Effector memory CD4-positive, alpha-beta T cell (primary cell): ENCODE data around the gene ITGB3.

ENCODE experiments used
- DNase-seq, 3 donors: peaks; one replicate each; pipeline ENCODE4 v3.0.0-alpha.2; 2020
- H3K27ac ChIP-seq: 2 replicates; pipeline ENCODE4 v1.7.0; 2013; ENCODE audit warnings: mild to moderate bottlenecking, low read length, moderate library complexity; ENCODE audit not compliant: insufficient read depth, poor library complexity, severe bottlenecking
- H3K27me3 ChIP-seq: replicated peaks from 2 replicates; pipeline ENCODE4 v1.7.0; 2013; ENCODE audit warnings: mild to moderate bottlenecking, low read length; ENCODE audit not compliant: insufficient read depth, control insufficient read depth, poor library complexity, severe bottlenecking
- H3K36me3 ChIP-seq: 2 replicates; pipeline ENCODE4 v1.7.0; 2013; ENCODE audit warnings: mild to moderate bottlenecking, low read length, moderate library complexity; ENCODE audit not compliant: control insufficient read depth, insufficient read depth
- H3K4me1 ChIP-seq: 2 replicates; pipeline ENCODE4 v1.7.0; 2013; ENCODE audit warnings: low read length, mild to moderate bottlenecking; ENCODE audit not compliant: control insufficient read depth, insufficient read depth, poor library complexity, severe bottlenecking
- H3K4me3 ChIP-seq: 2 replicates; pipeline ENCODE4 v1.7.0; 2013; ENCODE audit warnings: low read length, low read depth, mild to moderate bottlenecking; ENCODE audit not compliant: insufficient read depth, poor library complexity, severe bottlenecking
- H3K9me3 ChIP-seq: 2 replicates; pipeline ENCODE4 v1.7.0; 2013; ENCODE audit warnings: mild to moderate bottlenecking, low read length, moderate library complexity; ENCODE audit not compliant: control insufficient read depth

Gene ITGB3

DNA sequence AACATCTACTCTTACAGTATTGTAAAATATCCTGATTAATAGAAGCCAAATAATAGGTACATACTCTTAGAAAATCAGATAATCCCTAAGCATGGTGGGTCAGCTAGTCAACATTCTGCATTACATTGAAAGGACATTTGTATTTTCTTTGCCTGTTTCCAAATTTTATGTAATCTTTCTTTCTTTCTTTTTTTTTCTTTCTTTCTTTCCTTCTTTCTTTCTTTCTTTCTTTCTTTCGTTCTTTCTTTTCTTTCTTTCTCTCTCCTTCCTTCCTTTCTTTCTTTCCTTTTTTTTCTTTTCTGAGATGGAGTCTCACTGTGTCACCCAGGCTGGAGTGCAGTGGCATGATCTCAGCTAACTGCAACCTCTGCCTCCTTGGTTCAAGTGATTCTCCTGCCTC lies 18.9 kb downstream of the ITGB3 start:
- DNase-seq = no peak
- no peaks in the 10 kb centered on the region for H3K36me3 ChIP-seq
- no peak overlapping the region for H3K27ac ChIP-seq
- no peak overlapping the region for H3K4me3 ChIP-seq
- no peaks in the 10 kb centered on the region for H3K27me3 ChIP-seq
- no peaks in the 10 kb centered on the region for H3K9me3 ChIP-seq
- H3K4me1 ChIP-seq = no peaks in the 10 kb centered on the region

DNA sequence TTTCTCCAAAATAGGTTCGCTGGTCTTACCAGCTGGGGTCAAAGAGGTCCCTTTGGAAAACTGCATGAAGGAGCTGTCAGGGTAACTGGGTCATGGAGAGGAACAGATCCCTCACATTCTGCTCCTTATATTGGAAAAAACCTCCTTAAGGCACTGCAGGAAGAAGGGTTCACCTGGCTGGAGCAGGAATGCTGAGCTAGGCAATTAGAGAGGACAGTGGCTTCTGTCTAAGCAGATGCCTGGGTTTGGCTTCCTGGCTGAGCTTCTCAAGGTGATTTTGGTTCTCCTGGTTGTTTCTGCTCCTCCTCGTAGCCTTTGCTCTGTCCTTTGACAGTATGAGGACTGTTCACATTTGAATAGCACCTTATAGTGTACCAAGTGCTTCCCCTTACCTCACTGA lies 19.6 kb downstream of the ITGB3 start:
- Histone ChIP-seq H3K36me3 (no peaks in the 10 kb centered on the region), H3K27ac (no peak overlapping the region), H3K4me1 (no peaks in the 10 kb centered on the region), H3K27me3 (no peaks in the 10 kb centered on the region), H3K9me3 (no peaks in the 10 kb centered on the region), H3K4me3 (no peak overlapping the region)
- no peak for DNase-seq

DNA sequence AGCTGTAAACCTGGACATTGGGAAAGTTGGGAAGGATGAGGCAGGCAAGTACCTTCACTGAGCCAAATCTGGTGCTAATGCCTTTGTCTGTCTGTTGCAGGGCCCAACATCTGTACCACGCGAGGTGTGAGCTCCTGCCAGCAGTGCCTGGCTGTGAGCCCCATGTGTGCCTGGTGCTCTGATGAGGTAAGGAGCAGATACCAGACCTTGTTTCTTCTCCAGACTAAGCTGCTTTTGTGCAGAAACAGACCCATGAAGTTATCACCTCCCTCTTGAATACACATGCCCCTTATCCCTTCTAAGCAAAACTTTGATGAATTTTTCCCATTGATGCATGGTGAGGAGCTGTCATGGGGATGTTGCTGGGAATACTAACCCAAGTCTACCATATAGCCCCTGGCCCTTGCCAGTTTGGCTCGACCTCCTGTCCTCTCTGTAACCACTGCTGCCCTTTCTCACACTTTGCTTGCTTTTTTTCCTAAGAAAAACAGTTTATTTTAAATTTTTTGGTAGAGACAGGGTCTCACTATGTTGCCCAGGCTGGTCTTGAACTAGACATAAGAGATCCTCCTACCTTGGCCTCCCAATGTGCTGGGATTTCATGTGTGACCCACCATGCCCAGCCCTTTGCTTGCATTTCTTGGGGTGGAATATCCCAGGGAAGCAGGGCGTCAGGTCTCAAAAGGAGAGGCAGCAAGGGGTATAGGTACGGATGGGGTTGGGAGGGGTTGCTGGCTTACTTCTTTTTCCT lies 20.9 kb downstream of the ITGB3 start:
- no peaks in the 10 kb centered on the region for H3K4me1 ChIP-seq
- H3K9me3 ChIP-seq = no peaks in the 10 kb centered on the region
- H3K27ac ChIP-seq = no peak overlapping the region
- no peak for DNase-seq
- no peak overlapping the region for H3K4me3 ChIP-seq
- H3K27me3 ChIP-seq = no peaks in the 10 kb centered on the region
- H3K36me3 ChIP-seq = no peaks in the 10 kb centered on the region

DNA sequence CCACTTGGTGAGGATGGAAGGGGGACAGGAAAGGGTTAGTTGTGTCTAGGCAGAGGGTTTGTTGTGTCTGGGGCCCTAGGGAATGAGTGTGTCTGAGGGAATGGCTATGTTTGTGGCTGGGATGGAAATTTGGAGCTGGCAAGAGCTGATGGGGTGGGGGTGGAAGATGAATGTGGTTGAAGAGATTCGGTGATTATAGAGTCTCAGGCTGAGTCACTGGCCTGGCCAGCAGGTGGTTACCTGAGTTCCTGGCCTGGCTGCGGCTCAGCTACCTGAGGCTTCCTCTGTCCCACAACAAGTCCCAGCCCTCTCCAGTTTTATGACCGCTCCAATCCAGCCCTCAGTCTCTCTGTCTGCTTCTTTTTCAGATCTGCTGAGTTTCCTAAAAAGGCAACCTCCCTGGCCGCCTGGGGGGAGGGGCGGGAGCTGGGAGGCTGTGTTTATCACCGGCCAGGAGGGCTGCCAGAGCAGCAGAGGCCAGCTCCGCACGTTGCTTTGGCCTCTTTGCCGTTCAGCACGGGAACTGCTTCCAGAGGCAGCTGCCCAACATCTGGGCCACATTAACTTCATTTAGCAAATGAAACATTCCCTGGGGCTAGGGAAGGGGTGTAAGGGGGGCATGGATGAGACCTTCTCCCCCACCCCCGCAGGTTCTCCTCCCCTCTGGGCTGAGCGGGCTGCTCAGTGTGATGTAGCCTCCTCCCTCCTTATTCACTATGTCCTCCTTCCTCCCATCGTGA lies 21.8 kb downstream of the ITGB3 start:
- H3K4me3 ChIP-seq = no peak overlapping the region
- H3K36me3 ChIP-seq = no peaks in the 10 kb centered on the region
- no peaks in the 10 kb centered on the region for H3K9me3 ChIP-seq
- no peaks in the 10 kb centered on the region for H3K4me1 ChIP-seq
- no peaks in the 10 kb centered on the region for H3K27me3 ChIP-seq
- H3K27ac ChIP-seq = no peak overlapping the region
- no peak for DNase-seq

DNA sequence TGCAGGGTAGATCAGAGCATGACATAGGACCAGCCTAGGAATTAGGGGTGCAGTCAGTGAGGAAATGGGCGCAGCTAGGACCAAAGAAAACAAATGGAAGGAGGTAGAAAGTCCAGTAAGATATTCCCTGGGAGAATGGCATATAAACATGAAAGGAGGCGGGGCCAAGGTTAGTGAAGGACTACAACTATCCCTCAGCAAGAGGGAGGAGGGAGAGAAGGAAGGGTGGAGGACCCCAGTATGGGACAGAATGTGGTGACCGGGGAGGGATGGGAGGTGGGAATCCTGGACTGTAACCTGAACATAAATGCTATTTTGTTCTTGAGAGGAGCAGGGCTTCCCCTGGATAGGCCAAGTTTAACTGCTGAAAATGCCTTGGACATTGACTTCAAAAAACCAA lies 22.8 kb downstream of the ITGB3 start:
- DNase-seq = no peak
- H3K4me3 ChIP-seq = no peak overlapping the region
- no peaks in the 10 kb centered on the region for H3K9me3 ChIP-seq
- H3K27me3 ChIP-seq = no peaks in the 10 kb centered on the region
- no peak overlapping the region for H3K27ac ChIP-seq
- H3K36me3 ChIP-seq = no peaks in the 10 kb centered on the region
- no peaks in the 10 kb centered on the region for H3K4me1 ChIP-seq

DNA sequence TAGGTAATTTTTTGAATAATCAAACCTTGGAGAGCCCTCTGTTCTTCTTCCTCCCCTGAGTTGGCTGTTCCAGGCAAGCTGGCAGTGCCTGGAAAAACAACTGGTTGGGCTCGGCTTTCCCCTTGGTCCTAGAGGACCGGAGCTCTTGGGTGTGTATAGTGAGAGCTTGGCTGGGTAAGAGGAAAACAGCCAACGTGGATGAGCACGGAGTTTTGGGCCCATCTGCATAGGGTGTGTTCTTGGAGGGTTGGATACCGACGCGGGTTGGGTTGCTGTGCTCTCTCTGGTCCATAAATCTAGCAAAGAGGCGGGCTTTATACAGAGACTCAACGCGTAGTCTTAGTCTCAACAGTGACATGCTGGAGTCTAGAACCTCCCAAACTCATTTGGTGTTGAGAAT lies 23.2 kb downstream of the ITGB3 start:
- H3K4me1 ChIP-seq = no peaks in the 10 kb centered on the region
- no peaks in the 10 kb centered on the region for H3K36me3 ChIP-seq
- no peak overlapping the region for H3K27ac ChIP-seq
- H3K9me3 ChIP-seq = no peaks in the 10 kb centered on the region
- H3K4me3 ChIP-seq = no peak overlapping the region
- no peak for DNase-seq
- no peaks in the 10 kb centered on the region for H3K27me3 ChIP-seq

DNA sequence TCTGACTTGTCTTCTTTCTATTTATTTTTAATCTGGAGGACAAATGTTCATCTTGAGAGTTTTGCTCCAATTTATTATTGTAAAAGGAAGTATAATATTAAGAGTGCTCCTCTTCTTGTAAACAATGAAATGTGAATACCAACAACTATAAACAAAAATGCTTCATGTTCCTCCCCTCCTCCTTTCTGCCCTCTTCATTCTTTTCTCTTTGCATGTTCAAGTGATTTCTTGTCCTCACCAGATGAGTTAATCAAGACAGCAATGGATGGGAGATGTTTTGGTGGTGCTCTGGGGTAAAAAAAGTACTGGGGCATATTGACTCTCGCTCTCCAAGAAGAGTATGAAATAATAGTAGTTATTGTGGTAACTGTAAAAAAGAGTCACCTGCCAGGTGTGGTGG lies 24.3 kb downstream of the ITGB3 start:
- H3K27ac ChIP-seq = no peak overlapping the region

DNA sequence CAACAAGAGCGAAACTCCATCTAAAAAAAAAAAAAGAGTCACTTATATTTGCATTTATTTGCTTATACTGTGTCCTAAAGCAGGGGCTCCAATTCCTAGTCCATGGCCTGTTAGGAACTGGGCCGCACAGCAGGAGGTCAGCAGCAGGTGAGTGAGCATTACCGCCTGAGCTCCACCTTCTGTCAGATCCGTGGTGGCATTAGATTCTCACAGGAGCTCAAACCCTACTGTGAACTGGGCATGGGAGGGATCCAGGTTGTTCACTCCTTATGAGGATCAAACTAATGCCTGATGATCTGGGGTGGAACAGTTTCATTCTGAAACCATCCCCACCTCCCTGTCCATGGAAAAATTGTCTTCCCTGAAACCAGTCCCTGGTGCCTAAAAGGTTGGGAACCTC lies 24.9 kb downstream of the ITGB3 start:
- H3K4me3 ChIP-seq = no peak overlapping the region
- H3K27me3 ChIP-seq = no peaks in the 10 kb centered on the region
- H3K27ac ChIP-seq = no peak overlapping the region
- no peaks in the 10 kb centered on the region for H3K9me3 ChIP-seq
- H3K36me3 ChIP-seq = no peaks in the 10 kb centered on the region
- no peaks in the 10 kb centered on the region for H3K4me1 ChIP-seq
- no peak for DNase-seq

More for the DNA sequence above, 24.3 kb downstream of the ITGB3 start:
- Histone ChIP-seq H3K27me3 (no peaks in the 10 kb centered on the region), H3K4me1 (no peaks in the 10 kb centered on the region), H3K9me3 (no peaks in the 10 kb centered on the region), H3K4me3 (no peak overlapping the region), H3K36me3 (no peaks in the 10 kb centered on the region)
- DNase-seq = no peak

DNA sequence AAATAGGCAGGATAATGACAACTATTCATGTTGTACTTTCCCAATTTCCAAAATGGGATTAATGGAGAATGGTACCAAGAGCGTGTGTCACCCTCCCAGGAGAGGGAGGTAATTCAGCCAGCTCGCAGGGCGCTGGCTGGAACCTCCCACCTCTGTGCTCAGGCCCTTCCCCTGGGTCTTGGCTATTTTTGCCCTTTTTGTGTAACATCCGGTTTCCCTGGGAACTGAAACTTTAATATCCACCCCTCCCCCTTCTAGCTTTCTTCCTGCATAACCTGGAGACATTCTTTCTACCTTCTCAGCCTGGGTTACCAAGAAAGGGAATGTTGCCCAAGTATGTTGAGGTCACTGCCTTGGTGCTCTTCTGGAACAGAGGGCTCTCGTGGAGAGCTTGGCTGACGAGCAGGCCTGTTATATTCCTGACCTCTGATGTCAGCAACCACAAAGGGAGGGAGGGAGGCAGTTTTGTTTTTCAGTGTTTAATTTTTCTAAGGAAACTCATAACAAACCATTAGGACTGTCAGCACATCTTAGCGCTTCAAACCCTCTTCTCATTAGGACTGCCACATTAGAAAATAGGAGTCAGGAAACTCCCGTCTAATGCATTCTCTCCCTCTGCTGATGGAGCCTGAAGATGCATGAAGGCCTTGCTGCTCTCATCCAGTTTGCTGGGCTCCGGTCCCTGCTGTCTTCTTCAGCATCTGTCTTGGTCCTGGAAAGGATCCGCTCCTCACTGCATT lies 25.6 kb downstream of the ITGB3 start:
- DNase-seq = no peak
- Histone ChIP-seq H3K4me1 (no peaks in the 10 kb centered on the region), H3K36me3 (no peaks in the 10 kb centered on the region), H3K27ac (no peak overlapping the region), H3K27me3 (no peaks in the 10 kb centered on the region), H3K4me3 (no peak overlapping the region), H3K9me3 (no peaks in the 10 kb centered on the region)
